Measurements from ENCODE around the gene SOCS6. TPM values are rescaled to one million over a fixed set of nuclear protein-coding genes. Genes with fewer than 3 reads are reported as not detected.

Gene SOCS6
- total and polyA plus RNA-seq, 2 donors (not counting 3 experiments of a cell fraction or from before 2014, with no cell fraction given) = 8.6 to 15.0 TPM

- H3K4me3 ChIP-seq (replicated peaks in 1 of 3; ENCODE audit: insufficient read depth in 1 of 3, low read depth in 1 of 3, low read length in 3 of 3) = no peak overlapping the region
- H3K4me2 ChIP-seq (ENCODE audit: insufficient read depth, low read length) = peak overlapping the region; percentile 12
- H3K4me1 ChIP-seq (ENCODE audit: control insufficient read depth, extremely low read depth, insufficient read depth, low read length) = peaks cover 9% of the 10 kb centered on the region
- no peaks in the 10 kb centered on the region for H4K20me1 ChIP-seq (replicated peaks; ENCODE audit: control insufficient read depth, extremely low read depth, insufficient read depth, low read length)
- H3K79me2 ChIP-seq (ENCODE audit: control insufficient read depth, insufficient read depth, low read length) = no peaks in the 10 kb centered on the region
- POLR2A ChIA-PET = no interaction called here
- CTCF ChIA-PET = interaction anchor here (0.6 to 1.3 kb wide), 5 partner anchors 9 to 142 kb away, joined by 3 to 9 read pairs (median 3); no protein-coding TSS in a partner anchor
- no peaks in the 10 kb centered on the region for H3K36me3 ChIP-seq (ENCODE audit: control insufficient read depth in 2 of 2, extremely low read depth in 1 of 2, insufficient read depth in 2 of 2, low read length in 2 of 2)
- DNase-seq (ENCODE audit: low read depth, low spot score) = peak; percentile 69
- dilution Hi-C loops (cut with MboI; ENCODE audit: extremely low pct_ligation_motif_present, low sequenced_read_pairs) = no loop called here
- TF ChIP-seq EZH2 (IDR thresholded peaks at IDR 0.05; ENCODE audit: borderline replicate concordance, low read depth, low read length, severe bottlenecking) = no peak
- no peak for TF ChIP-seq CTCF (IDR thresholded peaks at IDR 0.05; ENCODE audit: extremely low read depth in 1 of 2, insufficient read depth in 1 of 2, low read depth in 1 of 2, low read length in 2 of 2)
- TF ChIP-seq JUN (IDR thresholded peaks at IDR 0.05; ENCODE audit: borderline replicate concordance, insufficient read depth, insufficient read length, low read depth) = peak; percentile 84
- TF ChIP-seq MYC (IDR thresholded peaks at IDR 0.05; ENCODE audit: low read depth, low read length) = no peak
- no peak for TF ChIP-seq MAX (IDR thresholded peaks at IDR 0.05; ENCODE audit: insufficient read depth, insufficient read length)
- TF ChIP-seq FOS (IDR thresholded peaks at IDR 0.05; ENCODE audit: borderline replicate concordance, insufficient read depth, low read length) = peak; percentile 97
- TF ChIP-seq POLR2A (IDR thresholded peaks at IDR 0.05; ENCODE audit: low read depth, low read length) = no peak
- TF ChIP-seq GATA2 (IDR thresholded peaks at IDR 0.05; ENCODE audit: insufficient read depth, insufficient read length, low read depth, low read length) = no peak
- no peaks in the 10 kb centered on the region for H3K9me3 ChIP-seq (replicated peaks; ENCODE audit: control insufficient read depth, insufficient read depth, low read length)
- H3K9ac ChIP-seq (replicated peaks; ENCODE audit: extremely low read depth, insufficient read depth, low read length) = no peak overlapping the region
- no peaks in the 10 kb centered on the region for H3K9me1 ChIP-seq (replicated peaks; ENCODE audit: control insufficient read depth, extremely low read depth, insufficient read depth, low read length)
- BruUV-seq (replicated peaks) = no TSS peak
- peak; percentile 84 for FAIRE-seq
- no peak overlapping the region for H2AFZ ChIP-seq (ENCODE audit: low read depth, low read length)
- H3K27ac ChIP-seq (ENCODE audit: insufficient read depth, low read depth, low read length) = no peak overlapping the region
- H3K27me3 ChIP-seq (ENCODE audit: control insufficient read depth in 2 of 2, insufficient read depth in 2 of 2, low read length in 2 of 2) = no peaks in the 10 kb centered on the region
- intact Hi-C loops (cut with micrococcal nuclease) = loop anchor here (5.0 kb wide), 1 partner anchor 85 kb away; no protein-coding TSS in a partner anchor
These were observed 48.5 kb downstream of the SOCS6 start for GRCh38 chr18:70337139-70337972.

Measured in endothelial cell of umbilical vein (primary cell).